Suprapubic skin (tissue), 4 donors: ENCODE measurements around the gene SOX3. TPM values are rescaled to one million over a fixed set of nuclear protein-coding genes. Genes with fewer than 3 reads are reported as not detected.

Experiments used
- DNase-seq, 2 donors: peaks; one replicate each; pipeline ENCODE4 v3.0.0-alpha.2; 2019; ENCODE audit warnings: low spot score in 2 of 2
- H3K27ac ChIP-seq: fragments of 200-600 bp; sonication (generic); one replicate; pipeline ENCODE4 v1.5.1; 2019
- H3K27me3 ChIP-seq: fragments of 200-600 bp; sonication (generic); one replicate; pipeline ENCODE4 v1.5.1; 2019
- H3K36me3 ChIP-seq: fragments of 200-600 bp; sonication (generic); one replicate; pipeline ENCODE4 v1.5.1; 2019
- H3K4me1 ChIP-seq: fragments of 200-600 bp; sonication (generic); one replicate; pipeline ENCODE4 v1.5.1; 2019
- H3K4me3 ChIP-seq: fragments of 200-600 bp; sonication (generic); one replicate; pipeline ENCODE4 v1.5.1; 2019; ENCODE audit warnings: mild to moderate bottlenecking
- H3K9me3 ChIP-seq: fragments of 200-600 bp; sonication (generic); one replicate; pipeline ENCODE4 v1.5.1; 2019
- EP300 ChIP-seq: sonication (generic); formaldehyde crosslinking; IDR thresholded peaks from one replicate; pipeline ENCODE4 v1.6.1; 2017; ENCODE audit warnings: antibody characterized with exemption
- POLR2A ChIP-seq, 2 donors: fragments of 450-650 bp; IDR thresholded peaks; one replicate each; pipeline ENCODE4 v1.6.1; 2017; ENCODE audit warnings: antibody characterized with exemption in 2 of 2, mild to moderate bottlenecking in 2 of 2, moderate library complexity in 2 of 2
- POLR2AphosphoS5 ChIP-seq, 3 donors: sonication (generic); formaldehyde crosslinking; IDR thresholded peaks; one replicate each; pipeline ENCODE4 v1.6.1; 2017; ENCODE audit warnings: antibody characterized with exemption in 3 of 3
- WGBS: methylation state at CpG from one replicate; pipeline ENCODE4 v1.1.5; 2018; 5-methylcytosine and 5-hydroxymethylcytosine counted together
- total RNA-seq, 4 donors: library from RNA; depleted of rRNA; stranded (reverse); fragments of >200 nt; gene quantifications; one replicate each; pipeline ENCODE4 v1.1.0, GENCODE V29; 2016
- TF ChIP-seq, protein P1 (sequence below), 2 donors: fragments of 200-600 bp in 1 of 2; fragments of 450-650 bp in 1 of 2; sonication (generic) in 1 of 2; IDR thresholded peaks; one replicate each; pipeline ENCODE4 v1.5.1; 2016 to 2019; ENCODE audit warnings: antibody characterized with exemption in 2 of 2, mild to moderate bottlenecking in 1 of 2, moderate library complexity in 1 of 2

SOX3 gene
- total RNA-seq, 4 donors from 2014 or later, result not detected

DNA sequence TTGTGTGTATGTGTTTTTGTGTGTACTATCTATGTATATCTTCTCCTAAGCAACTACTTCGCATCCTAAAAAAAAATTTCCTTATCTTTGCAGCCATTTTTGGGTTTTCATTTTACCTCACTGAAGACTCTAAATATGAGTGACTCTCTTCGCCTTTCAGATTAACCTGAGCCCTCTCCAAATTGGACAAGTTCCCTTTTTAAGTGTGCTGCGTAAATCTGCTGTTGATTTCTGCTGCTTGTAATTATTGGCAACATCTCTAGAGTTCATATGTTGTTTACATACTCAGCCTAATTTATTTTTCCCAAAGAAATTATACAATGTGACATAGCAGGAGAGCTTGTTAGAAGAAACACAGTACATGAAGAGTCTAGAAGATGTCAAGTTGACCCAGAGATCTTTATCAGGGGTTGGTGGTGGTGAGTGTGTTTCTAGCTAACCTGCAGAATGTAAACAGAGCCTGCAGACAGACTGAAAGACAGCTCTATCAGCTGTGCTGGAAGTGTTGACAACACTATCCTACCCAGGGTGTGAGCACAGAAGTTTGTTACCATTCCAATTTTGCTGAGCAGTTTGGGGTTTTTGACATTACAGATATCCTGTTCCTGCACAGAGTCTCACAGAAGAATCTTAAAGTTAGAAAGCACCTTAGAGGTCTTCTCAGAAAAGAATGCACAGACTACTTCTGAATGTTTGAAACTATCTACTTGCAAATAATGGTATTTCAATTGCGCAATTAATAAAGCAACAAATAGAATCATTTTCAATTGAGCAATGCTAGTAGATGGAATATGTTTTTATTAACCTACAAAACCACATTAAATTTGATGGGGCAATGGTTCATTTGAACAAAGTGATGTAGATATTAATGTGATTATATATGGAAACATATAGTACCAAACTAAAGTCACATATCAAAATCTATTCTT, 12.5 kb downstream of the SOX3 start:
- H3K36me3 ChIP-seq, result no peaks in the 10 kb centered on the region
- 79% methylated on average over 4 of the region's 4 CpGs for WGBS
- no peak overlapping the region for H3K27ac ChIP-seq
- H3K27me3 ChIP-seq, result peaks cover 2% of the 10 kb centered on the region
- no peak overlapping the region for H3K4me3 ChIP-seq
- TF ChIP-seq POLR2AphosphoS5 (IDR thresholded peaks at IDR 0.05), result no peak
- TF ChIP-seq EP300, result no peak
- TF ChIP-seq, protein P1, sequence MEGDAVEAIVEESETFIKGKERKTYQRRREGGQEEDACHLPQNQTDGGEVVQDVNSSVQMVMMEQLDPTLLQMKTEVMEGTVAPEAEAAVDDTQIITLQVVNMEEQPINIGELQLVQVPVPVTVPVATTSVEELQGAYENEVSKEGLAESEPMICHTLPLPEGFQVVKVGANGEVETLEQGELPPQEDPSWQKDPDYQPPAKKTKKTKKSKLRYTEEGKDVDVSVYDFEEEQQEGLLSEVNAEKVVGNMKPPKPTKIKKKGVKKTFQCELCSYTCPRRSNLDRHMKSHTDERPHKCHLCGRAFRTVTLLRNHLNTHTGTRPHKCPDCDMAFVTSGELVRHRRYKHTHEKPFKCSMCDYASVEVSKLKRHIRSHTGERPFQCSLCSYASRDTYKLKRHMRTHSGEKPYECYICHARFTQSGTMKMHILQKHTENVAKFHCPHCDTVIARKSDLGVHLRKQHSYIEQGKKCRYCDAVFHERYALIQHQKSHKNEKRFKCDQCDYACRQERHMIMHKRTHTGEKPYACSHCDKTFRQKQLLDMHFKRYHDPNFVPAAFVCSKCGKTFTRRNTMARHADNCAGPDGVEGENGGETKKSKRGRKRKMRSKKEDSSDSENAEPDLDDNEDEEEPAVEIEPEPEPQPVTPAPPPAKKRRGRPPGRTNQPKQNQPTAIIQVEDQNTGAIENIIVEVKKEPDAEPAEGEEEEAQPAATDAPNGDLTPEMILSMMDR (IDR thresholded peaks at IDR 0.05), result no peak
- no peak for TF ChIP-seq POLR2A (IDR thresholded peaks at IDR 0.05)
- no peaks in the 10 kb centered on the region for H3K9me3 ChIP-seq
- no peaks in the 10 kb centered on the region for H3K4me1 ChIP-seq
- DNase-seq, result no peak

DNA sequence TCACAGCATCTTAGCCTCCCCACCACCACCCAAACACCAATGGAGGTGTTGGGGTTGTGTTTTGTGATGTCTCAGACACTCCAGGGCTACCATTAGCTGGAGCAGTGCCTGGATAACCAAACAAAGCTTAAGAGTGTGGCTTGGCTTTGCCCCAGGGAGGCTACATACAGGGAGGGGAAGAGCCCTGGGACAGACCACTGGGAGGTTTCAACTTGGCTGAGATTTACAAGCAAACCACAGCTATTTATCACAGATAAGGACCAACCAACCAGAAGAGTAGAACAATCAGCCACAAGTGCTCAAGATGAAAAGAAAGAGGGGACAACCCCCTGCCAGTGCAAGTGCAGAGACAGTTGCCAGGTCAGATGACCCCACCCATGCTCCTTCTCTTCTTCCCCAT, 24.1 kb downstream of the SOX3 start:
- H3K9me3 ChIP-seq, result no peaks in the 10 kb centered on the region
- no peaks in the 10 kb centered on the region for H3K4me1 ChIP-seq
- H3K36me3 ChIP-seq, result no peaks in the 10 kb centered on the region
- no peak for DNase-seq
- H3K4me3 ChIP-seq, result no peak overlapping the region
- TF ChIP-seq EP300, result no peak
- TF ChIP-seq POLR2A (IDR thresholded peaks at IDR 0.05), result no peak
- TF ChIP-seq, protein P1 (IDR thresholded peaks at IDR 0.05), result no peak
- TF ChIP-seq POLR2AphosphoS5 (IDR thresholded peaks at IDR 0.05), result no peak
- no peak overlapping the region for H3K27ac ChIP-seq
- no peaks in the 10 kb centered on the region for H3K27me3 ChIP-seq

DNA sequence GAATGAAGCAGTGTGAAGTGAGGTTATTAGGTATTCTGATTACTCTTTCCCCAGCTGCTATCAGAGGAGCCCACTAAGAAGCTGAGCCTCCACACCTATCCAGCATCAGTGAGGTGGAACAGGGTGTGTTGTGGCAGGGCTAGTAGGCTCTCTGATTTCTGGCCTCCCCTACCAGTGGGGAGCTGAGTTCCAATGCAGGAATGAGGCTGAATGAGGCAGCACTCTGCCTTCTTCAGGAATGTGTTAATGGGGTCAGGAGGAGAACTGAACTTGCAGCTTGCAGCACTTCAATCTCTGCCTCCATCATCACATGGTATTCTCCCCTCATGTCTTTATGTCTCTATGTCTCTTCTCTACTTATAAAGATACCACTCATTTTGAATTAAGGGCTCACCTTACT, 26.9 kb downstream of the SOX3 start:
- no peak for TF ChIP-seq POLR2AphosphoS5 (IDR thresholded peaks at IDR 0.05)
- TF ChIP-seq POLR2A (IDR thresholded peaks at IDR 0.05), result no peak
- TF ChIP-seq EP300, result no peak
- TF ChIP-seq, protein P1 (IDR thresholded peaks at IDR 0.05), result no peak
- Histone ChIP-seq H3K36me3 (no peaks in the 10 kb centered on the region), H3K27ac (no peak overlapping the region), H3K9me3 (no peaks in the 10 kb centered on the region), H3K4me1 (no peaks in the 10 kb centered on the region), H3K4me3 (no peak overlapping the region), H3K27me3 (no peaks in the 10 kb centered on the region)
- DNase-seq, result no peak

DNA sequence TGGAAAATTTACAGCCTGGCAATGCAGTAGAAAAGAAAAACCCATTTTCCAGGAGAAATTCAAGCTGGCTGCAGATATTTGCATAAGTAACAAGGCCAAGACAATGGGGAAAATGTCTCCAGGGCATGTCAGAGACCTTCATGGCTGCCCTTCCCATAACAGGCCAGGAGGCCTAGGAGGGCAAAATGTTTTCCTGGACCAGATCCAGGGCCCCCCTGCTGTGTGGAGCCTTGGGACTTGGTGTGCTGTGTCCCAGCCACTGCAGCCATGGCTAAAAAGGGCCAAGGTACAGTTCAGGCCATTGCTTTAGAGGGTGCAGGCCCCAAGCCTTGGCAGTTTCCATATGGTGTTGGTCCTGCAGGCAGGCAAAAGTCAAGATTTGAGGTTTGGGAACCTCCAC, 29.8 kb downstream of the SOX3 start:
- no peaks in the 10 kb centered on the region for H3K27me3 ChIP-seq
- H3K27ac ChIP-seq, result no peak overlapping the region
- TF ChIP-seq POLR2A (IDR thresholded peaks at IDR 0.05) (no peak), POLR2AphosphoS5 (IDR thresholded peaks at IDR 0.05) (no peak), EP300 (no peak)
- TF ChIP-seq, protein P1 (IDR thresholded peaks at IDR 0.05), result no peak
- H3K4me3 ChIP-seq, result no peak overlapping the region
- no peaks in the 10 kb centered on the region for H3K4me1 ChIP-seq
- no peak for DNase-seq
- H3K9me3 ChIP-seq, result no peaks in the 10 kb centered on the region
- no peaks in the 10 kb centered on the region for H3K36me3 ChIP-seq

DNA sequence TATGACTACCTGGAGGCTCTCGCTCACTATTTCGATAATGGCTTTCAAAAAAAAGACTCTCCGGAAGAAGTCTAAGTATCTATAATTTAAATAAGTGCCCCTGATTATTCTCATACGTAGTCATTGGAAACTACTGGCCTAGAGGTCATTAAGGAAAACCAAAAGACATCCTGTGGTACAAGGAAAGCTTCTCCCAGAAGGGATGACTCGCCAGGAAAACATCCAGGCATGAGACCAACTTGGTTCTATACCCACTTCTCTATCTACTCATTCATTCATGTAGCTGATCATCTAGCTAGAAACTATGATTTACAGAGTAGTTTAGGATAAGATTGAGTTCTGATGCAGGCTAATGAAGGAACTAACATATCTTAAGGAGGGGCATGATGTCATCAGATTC, 37.7 kb downstream of the SOX3 start:
- TF ChIP-seq, protein P1 (IDR thresholded peaks at IDR 0.05), result no peak
- TF ChIP-seq POLR2A (IDR thresholded peaks at IDR 0.05) (no peak), POLR2AphosphoS5 (IDR thresholded peaks at IDR 0.05) (no peak), EP300 (no peak)

More for the DNA sequence above, 37.7 kb downstream of the SOX3 start:
- no peak overlapping the region for H3K4me3 ChIP-seq
- H3K36me3 ChIP-seq, result no peaks in the 10 kb centered on the region
- no peaks in the 10 kb centered on the region for H3K27me3 ChIP-seq
- no peak overlapping the region for H3K27ac ChIP-seq
- no peaks in the 10 kb centered on the region for H3K4me1 ChIP-seq
- H3K9me3 ChIP-seq, result no peaks in the 10 kb centered on the region
- DNase-seq, result no peak
- 72% methylated on average over 5 of the region's 5 CpGs for WGBS

Other genes with a start within 250 kb of the SOX3 start
- 100 to 1,000 TPM in 2 of 4 donors, 10 to 100 TPM in 2; 95.8 to 250 (median 154) TPM for gene LINC00632, start 204.7 kb upstream of the SOX3 start, total RNA-seq